Body of pancreas (tissue), 4 donors: ENCODE measurements around the gene RPRD1A.

Source experiments
- POLR2A ChIP-seq, 3 donors: fragments of 450-650 bp; IDR thresholded peaks; one replicate each; pipeline ENCODE4 v1.6.1; 2016; ENCODE audit warnings: antibody characterized with exemption in 3 of 3, mild to moderate bottlenecking in 2 of 3
- TF ChIP-seq, protein P1 (sequence below), 7 experiments: fragments of 450-650 bp in 4 of 7; fragments of 200-600 bp in 3 of 7; sonication (generic) in 3 of 7; IDR thresholded peaks; one replicate each; pipeline ENCODE4 v1.5.1; 2016 to 2019; ENCODE audit warnings: antibody characterized with exemption in 7 of 7

DNA sequence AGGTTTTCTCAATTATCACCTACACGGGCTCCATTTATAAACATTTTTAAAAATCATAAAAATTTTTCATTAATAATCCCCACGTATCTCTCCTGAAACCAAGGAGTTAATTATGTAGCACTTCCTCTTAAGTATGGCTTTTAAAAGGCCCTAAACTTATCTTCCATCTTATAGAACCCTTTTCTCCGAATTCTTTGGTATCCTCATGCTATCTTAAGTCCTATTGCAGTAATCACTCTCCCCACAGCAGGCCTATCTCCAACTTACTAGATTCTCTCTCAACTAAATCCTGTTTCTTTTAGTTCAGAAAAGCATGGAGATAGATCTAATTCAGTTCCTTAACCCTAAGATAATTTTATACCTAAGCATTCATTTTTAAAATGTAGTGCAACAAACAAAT lies 26.2 kb downstream of the RPRD1A start:
- TF ChIP-seq, protein P1, sequence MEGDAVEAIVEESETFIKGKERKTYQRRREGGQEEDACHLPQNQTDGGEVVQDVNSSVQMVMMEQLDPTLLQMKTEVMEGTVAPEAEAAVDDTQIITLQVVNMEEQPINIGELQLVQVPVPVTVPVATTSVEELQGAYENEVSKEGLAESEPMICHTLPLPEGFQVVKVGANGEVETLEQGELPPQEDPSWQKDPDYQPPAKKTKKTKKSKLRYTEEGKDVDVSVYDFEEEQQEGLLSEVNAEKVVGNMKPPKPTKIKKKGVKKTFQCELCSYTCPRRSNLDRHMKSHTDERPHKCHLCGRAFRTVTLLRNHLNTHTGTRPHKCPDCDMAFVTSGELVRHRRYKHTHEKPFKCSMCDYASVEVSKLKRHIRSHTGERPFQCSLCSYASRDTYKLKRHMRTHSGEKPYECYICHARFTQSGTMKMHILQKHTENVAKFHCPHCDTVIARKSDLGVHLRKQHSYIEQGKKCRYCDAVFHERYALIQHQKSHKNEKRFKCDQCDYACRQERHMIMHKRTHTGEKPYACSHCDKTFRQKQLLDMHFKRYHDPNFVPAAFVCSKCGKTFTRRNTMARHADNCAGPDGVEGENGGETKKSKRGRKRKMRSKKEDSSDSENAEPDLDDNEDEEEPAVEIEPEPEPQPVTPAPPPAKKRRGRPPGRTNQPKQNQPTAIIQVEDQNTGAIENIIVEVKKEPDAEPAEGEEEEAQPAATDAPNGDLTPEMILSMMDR (IDR thresholded peaks at IDR 0.05), result no peak
- TF ChIP-seq POLR2A (IDR thresholded peaks at IDR 0.05), result no peak
